ENCODE results near the gene PIP5K1B.

Gene PIP5K1B

DNA sequence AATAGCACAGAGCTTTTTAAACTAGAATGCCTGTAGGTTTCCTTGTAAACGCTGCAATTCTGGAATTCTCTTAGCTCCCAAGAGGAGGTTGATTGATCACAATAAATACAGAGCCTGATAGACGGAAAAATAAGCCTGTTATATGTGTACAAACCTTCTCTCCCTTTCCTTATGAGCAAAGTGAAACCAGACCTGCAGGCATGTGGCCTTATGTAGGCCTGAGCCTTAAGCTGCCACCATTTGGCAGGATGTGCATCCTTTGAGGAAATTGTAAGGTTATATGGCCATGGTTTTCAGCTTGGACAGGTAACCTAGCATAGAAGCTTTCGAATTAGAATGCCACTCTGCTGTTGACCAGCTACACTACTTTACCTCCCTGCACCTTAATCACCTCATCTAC, 259.7 kb downstream of the PIP5K1B start:
- DNase-seq (ENCODE audit: extremely low read depth, low read depth) = no peak
- TF ChIP-seq, protein P1, sequence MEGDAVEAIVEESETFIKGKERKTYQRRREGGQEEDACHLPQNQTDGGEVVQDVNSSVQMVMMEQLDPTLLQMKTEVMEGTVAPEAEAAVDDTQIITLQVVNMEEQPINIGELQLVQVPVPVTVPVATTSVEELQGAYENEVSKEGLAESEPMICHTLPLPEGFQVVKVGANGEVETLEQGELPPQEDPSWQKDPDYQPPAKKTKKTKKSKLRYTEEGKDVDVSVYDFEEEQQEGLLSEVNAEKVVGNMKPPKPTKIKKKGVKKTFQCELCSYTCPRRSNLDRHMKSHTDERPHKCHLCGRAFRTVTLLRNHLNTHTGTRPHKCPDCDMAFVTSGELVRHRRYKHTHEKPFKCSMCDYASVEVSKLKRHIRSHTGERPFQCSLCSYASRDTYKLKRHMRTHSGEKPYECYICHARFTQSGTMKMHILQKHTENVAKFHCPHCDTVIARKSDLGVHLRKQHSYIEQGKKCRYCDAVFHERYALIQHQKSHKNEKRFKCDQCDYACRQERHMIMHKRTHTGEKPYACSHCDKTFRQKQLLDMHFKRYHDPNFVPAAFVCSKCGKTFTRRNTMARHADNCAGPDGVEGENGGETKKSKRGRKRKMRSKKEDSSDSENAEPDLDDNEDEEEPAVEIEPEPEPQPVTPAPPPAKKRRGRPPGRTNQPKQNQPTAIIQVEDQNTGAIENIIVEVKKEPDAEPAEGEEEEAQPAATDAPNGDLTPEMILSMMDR (IDR thresholded peaks at IDR 0.05; ENCODE audit: low read depth, low read length, missing control alignments) = no peak
- H3K4me3 ChIP-seq (replicated peaks; ENCODE audit: low read depth, low read length) = no peak overlapping the region

DNA sequence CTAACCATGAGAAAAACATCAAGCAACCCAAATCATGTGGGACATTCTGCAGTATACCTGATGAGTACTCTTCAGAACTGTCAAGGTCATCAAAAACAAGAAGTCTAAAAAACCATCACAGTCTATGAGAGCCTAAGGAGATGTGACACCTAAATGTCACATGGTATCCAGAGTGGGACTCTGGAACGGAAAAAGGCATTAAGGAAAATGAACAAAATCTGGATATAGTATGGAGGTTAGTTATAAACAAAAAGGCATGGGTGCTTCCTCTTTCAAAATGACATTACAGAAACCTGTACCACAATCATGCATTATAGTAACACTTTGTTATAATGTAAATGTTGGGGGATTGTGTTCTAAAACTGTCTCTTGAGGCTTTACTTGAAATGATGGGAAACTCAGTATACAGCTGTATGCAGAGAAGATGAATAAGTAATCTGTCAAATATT, 261.5 kb downstream of the PIP5K1B start:
- DNase-seq (ENCODE audit: extremely low read depth, low read depth) = no peak
- TF ChIP-seq, protein P1 (IDR thresholded peaks at IDR 0.05; ENCODE audit: low read depth, low read length, missing control alignments) = no peak
- H3K4me3 ChIP-seq (replicated peaks; ENCODE audit: low read depth, low read length) = no peak overlapping the region

DNA sequence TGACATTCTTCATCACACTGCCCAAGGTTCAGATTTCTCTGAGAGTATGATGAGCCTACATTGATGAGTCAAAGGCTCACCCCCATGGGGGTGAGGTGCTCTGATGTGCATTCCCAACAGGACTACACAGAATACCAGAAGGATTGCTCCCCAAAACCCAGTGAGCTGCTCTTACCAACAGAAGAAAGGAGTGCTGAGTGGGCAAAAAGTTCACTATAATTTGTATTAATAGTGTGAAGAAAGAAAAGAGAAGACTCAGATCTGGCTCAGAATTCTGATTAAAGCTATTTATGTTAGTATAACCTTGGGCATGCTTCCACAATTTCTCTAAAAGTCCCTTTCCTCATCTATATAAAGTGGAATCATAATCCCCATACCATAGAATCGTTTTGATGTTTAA, 262.8 kb downstream of the PIP5K1B start:
- DNase-seq (ENCODE audit: extremely low read depth, low read depth) = no peak
- H3K4me3 ChIP-seq (replicated peaks; ENCODE audit: low read depth, low read length) = no peak overlapping the region

DNA sequence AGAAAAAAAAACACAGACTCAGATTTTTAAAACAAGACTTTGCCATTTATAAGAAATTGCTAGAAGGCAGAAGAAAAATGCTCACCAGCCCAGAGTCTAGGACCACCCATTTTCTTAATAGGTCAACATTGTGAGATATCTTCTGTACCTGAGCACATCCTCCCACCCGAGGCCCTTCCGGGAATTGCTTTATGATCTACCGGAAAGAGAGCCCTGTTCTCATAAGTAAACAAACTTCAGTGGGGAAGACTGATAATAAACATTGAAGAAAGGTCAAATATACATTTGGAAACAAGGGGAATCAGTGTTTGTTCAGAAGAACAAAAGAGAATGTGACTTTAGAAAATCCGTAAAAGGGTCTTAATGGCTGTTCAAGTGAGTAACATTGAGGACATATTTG, 264.5 kb downstream of the PIP5K1B start:
- DNase-seq (ENCODE audit: extremely low read depth, low read depth) = no peak

More for the DNA sequence above, 262.8 kb downstream of the PIP5K1B start:
- TF ChIP-seq, protein P1 (IDR thresholded peaks at IDR 0.05; ENCODE audit: low read depth, low read length, missing control alignments) = no peak

DNA sequence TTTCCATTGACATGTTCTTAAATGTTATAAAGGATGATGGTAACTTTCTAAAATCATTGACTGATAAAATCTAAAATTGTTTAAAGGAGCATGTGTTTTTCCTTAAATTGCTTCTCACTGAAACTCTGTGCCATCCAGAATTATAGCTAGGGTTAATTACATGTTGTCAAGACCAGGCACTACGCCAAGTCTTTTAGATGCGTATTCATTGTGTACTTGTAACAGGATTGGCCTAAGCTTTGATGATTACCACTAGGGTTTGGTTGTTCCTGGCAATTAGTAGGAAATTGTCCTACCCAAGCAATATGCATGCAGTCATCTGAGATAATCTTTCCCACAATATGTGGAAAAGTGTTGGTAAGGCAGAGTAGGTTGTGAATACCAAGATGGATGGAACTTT, 265.1 kb downstream of the PIP5K1B start:
- no peak for DNase-seq (ENCODE audit: extremely low read depth, low read depth)
- no peak overlapping the region for H3K4me3 ChIP-seq (replicated peaks; ENCODE audit: low read depth, low read length)
- TF ChIP-seq, protein P1 (IDR thresholded peaks at IDR 0.05; ENCODE audit: low read depth, low read length, missing control alignments) = no peak

More for the DNA sequence above, 264.5 kb downstream of the PIP5K1B start:
- H3K4me3 ChIP-seq (replicated peaks; ENCODE audit: low read depth, low read length) = no peak overlapping the region
- TF ChIP-seq, protein P1 (IDR thresholded peaks at IDR 0.05; ENCODE audit: low read depth, low read length, missing control alignments) = no peak

GRCh38 chr9:68973619-68974018, 268.6 kb downstream of the PIP5K1B start:
- TF ChIP-seq, protein P1 (IDR thresholded peaks at IDR 0.05; ENCODE audit: low read depth, low read length, missing control alignments) = no peak
- H3K4me3 ChIP-seq (replicated peaks; ENCODE audit: low read depth, low read length) = no peak overlapping the region
- no peak for DNase-seq (ENCODE audit: extremely low read depth, low read depth)

- no peak overlapping the region for H3K4me3 ChIP-seq (replicated peaks; ENCODE audit: low read depth, low read length)
- DNase-seq (ENCODE audit: extremely low read depth, low read depth) = no peak
- TF ChIP-seq, protein P1 (IDR thresholded peaks at IDR 0.05; ENCODE audit: low read depth, low read length, missing control alignments) = no peak
These were observed 269.4 kb downstream of the PIP5K1B start for GRCh38 chr9:68974431-68974830.

All from HFF-Myc (cell line).